HepG2 (cell line): ENCODE measurements around the gene CD34. TPM values are rescaled to one million over a fixed set of nuclear protein-coding genes. Genes with fewer than 3 reads are reported as not detected.
A peak's percentile ranks its signal among the peaks of the same experiment; 100 is the strongest.

Source experiments
- ETV5 ChIP-seq: IDR thresholded peaks from 2 replicates; pipeline ENCODE4 v1.6.1; 2018; ENCODE audit warnings: missing biosample characterization, missing genetic modification reagents, inconsistent platforms, borderline replicate concordance
- FOSL2 ChIP-seq: sonication (generic); formaldehyde crosslinking; IDR thresholded peaks from 2 replicates; pipeline ENCODE4 v1.4.0; 2020; ENCODE audit warnings: missing genetic modification reagents
- GTF3A ChIP-seq: sonication (generic); formaldehyde crosslinking; conservative IDR thresholded peaks from 2 replicates; pipeline ENCODE4 v1.4.0; 2020; ENCODE audit warnings: mild to moderate bottlenecking, missing genetic modification reagents
- HDAC1 ChIP-seq: sonication (generic); formaldehyde crosslinking; IDR thresholded peaks from 2 replicates; pipeline ENCODE4 v1.5.1; 2020; ENCODE audit warnings: mild to moderate bottlenecking, missing genetic modification reagents
- HDAC6 ChIP-seq: fragments of 200-600 bp; sonication (generic); IDR thresholded peaks from 2 replicates; pipeline ENCODE4 v1.7.0; 2017; ENCODE audit warnings: mild to moderate bottlenecking, antibody characterized with exemption, low read length, low read depth
- KDM6A ChIP-seq: IDR thresholded peaks from 2 replicates; pipeline ENCODE4 v1.6.1; 2016; ENCODE audit warnings: low read depth
- MED1 ChIP-seq: sonication (generic); formaldehyde crosslinking; IDR thresholded peaks from 2 replicates; pipeline ENCODE4 v1.4.0; 2020; ENCODE audit warnings: missing genetic modification reagents
- NCOA2 ChIP-seq: sonication (generic); formaldehyde crosslinking; IDR thresholded peaks from 2 replicates; pipeline ENCODE4 v1.8.0; 2022; ENCODE audit warnings: inconsistent platforms
- NR2F6 ChIP-seq, 2 experiments: IDR thresholded peaks; 2 replicates each; pipeline ENCODE4 v1.6.1; 2016; ENCODE audit warnings: antibody characterized with exemption in 1 of 2, mild to moderate bottlenecking in 1 of 2
- PHB2 ChIP-seq: fragments of 450-650 bp; IDR thresholded peaks from 2 replicates; pipeline ENCODE4 v1.6.1; 2018; ENCODE audit not compliant: partially characterized antibody
- PHF20 ChIP-seq: sonication (generic); formaldehyde crosslinking; IDR thresholded peaks from 2 replicates; pipeline ENCODE4 v1.5.0; 2020; ENCODE audit warnings: mild to moderate bottlenecking, missing genetic modification reagents
- PITX1 ChIP-seq: sonication (generic); formaldehyde crosslinking; IDR thresholded peaks from 2 replicates; pipeline ENCODE4 v1.5.1; 2020; ENCODE audit warnings: mild to moderate bottlenecking, missing genetic modification reagents
- RAD21 ChIP-seq: fragments of 450-650 bp; formaldehyde crosslinking; IDR thresholded peaks from 2 replicates; pipeline ENCODE4 v1.5.0; 2020; ENCODE audit warnings: mild to moderate bottlenecking
- SMC3 ChIP-seq: IDR thresholded peaks from 2 replicates; pipeline ENCODE4 v1.6.1; 2011; ENCODE audit warnings: low read length, improper control_type of control experiment
- ZFP90 ChIP-seq: sonication (generic); formaldehyde crosslinking; IDR thresholded peaks from 2 replicates; pipeline ENCODE4 v1.8.0; 2022; ENCODE audit warnings: missing genetic modification reagents, mild to moderate bottlenecking, inconsistent platforms, borderline replicate concordance
- ZFY ChIP-seq: sonication (generic); formaldehyde crosslinking; IDR thresholded peaks from 2 replicates; pipeline ENCODE4 v1.4.0; 2020; ENCODE audit warnings: missing genetic modification reagents
- ZKSCAN1 ChIP-seq: fragments of 150-350 bp; IDR thresholded peaks from 2 replicates; pipeline ENCODE4 v1.6.1; 2014; ENCODE audit warnings: low read length
- ZNF296 ChIP-seq: sonication (generic); formaldehyde crosslinking; conservative IDR thresholded peaks from 2 replicates; pipeline ENCODE4 v1.5.0; 2020; ENCODE audit warnings: mild to moderate bottlenecking, missing genetic modification reagents
- ZNF317 ChIP-seq: sonication (generic); formaldehyde crosslinking; IDR thresholded peaks from 2 replicates; pipeline ENCODE4 v1.5.0; 2020; ENCODE audit warnings: mild to moderate bottlenecking, missing genetic modification reagents
- ZNF652 ChIP-seq: IDR thresholded peaks from 2 replicates; pipeline ENCODE4 v1.6.1; 2016; ENCODE audit warnings: low read depth, borderline replicate concordance
- polyA plus RNA-seq, 8 experiments: library from polyadenylated mRNA; depleted of rRNA in 3 of 8; stranded (reverse) in 7 of 8; unstranded in 1 of 8; fragments of >200 nt; fragmentation: Illumina TruSeq in 4 of 8; extraction: Trizol in 4 of 8; gene quantifications; 2 replicates each; pipeline versions ENCODE4 v1.2.1 to v1.2.3, GENCODE V29; 2011 to 2016; ENCODE audit warnings: low read depth in 4 of 8, missing spikeins in 1 of 8, mixed read lengths in 1 of 8; ENCODE audit not compliant: insufficient read depth in 1 of 8
- total RNA-seq, 5 experiments: library from RNA; depleted of rRNA; stranded (reverse); fragments of >200 nt; fragmentation: Illumina TruSeq; extraction: Trizol; gene quantifications; 2 replicates each; pipeline ENCODE4 v1.2.3, GENCODE V29; 2016; ENCODE audit warnings: low read depth in 1 of 5
- TF ChIP-seq, protein P1 (sequence below): sonication (generic); formaldehyde crosslinking; IDR thresholded peaks from 2 replicates; pipeline ENCODE4 v1.4.0; 2020; ENCODE audit warnings: missing genetic modification reagents
- TF ChIP-seq, protein P2 (sequence below): sonication (generic); formaldehyde crosslinking; IDR thresholded peaks from 2 replicates; pipeline ENCODE4 v1.9.0; 2021; ENCODE audit warnings: missing genetic modification reagents, borderline replicate concordance
- TF ChIP-seq, protein P3 (sequence below): sonication (generic); formaldehyde crosslinking; conservative IDR thresholded peaks from 2 replicates; pipeline ENCODE4 v1.5.0; 2020; ENCODE audit warnings: missing genetic modification reagents
- TF ChIP-seq, protein P4 (sequence below): sonication (generic); formaldehyde crosslinking; conservative IDR thresholded peaks from 2 replicates; pipeline ENCODE4 v1.4.0; 2020; ENCODE audit warnings: missing genetic modification reagents
- TF ChIP-seq, protein P5 (sequence below): sonication (generic); formaldehyde crosslinking; IDR thresholded peaks from 2 replicates; pipeline ENCODE4 v1.5.1; 2020; ENCODE audit warnings: mild to moderate bottlenecking, missing genetic modification reagents

The CD34 gene
- total and polyA plus RNA-seq, 2 of the 13 experiments (the other 11 are each of a cell fraction or from before 2014, with no cell fraction given) = not detected

DNA sequence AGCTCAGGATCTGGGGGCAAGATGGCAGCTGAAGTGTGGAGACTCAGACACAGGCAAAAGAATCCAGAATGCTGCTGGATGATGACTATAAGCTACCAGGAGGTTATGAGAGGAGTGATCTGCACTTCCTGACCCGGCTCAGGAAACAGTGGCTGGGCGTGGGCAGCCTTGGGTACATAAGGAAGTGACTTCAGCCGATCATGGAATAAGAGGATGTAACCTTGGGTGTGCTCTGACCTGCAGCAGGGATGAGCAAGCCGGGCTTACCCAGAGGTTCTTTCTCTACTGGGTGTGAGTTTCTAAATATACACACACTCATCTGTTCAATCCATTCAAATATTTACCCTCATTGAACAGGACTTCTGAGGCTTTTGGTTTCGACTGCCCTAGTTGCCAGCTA is 62.7 kb downstream of the CD34 start (continued):
- TF ChIP-seq, protein P1, sequence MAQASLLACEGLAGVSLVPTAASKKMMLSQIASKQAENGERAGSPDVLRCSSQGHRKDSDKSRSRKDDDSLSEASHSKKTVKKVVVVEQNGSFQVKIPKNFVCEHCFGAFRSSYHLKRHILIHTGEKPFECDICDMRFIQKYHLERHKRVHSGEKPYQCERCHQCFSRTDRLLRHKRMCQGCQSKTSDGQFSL = no peak
- TF ChIP-seq ZNF296 (CRISPR knock-in tag) (no peak), ZNF652 (no peak), ZFY (CRISPR knock-in tag) (no peak), ZFP90 (CRISPR knock-in tag) (no peak), GTF3A (no peak), ZKSCAN1 (no peak), SMC3 (no peak), NR2F6 (IDR thresholded peaks at IDR 0.05) (0 out of 2 replicates have a peak, but pooled peaks have one; percentile 28), NR2F6 (CRISPR knock-in tag; IDR thresholded peaks at IDR 0.05) (peak; percentile 33; the same call in 1 of the 2 replicates), FOSL2 (CRISPR knock-in tag) (peak; percentile 45), ETV5 (CRISPR knock-in tag) (peak; percentile 91), PITX1 (peak; percentile 31; the same call in 1 of the 2 replicates), ZNF317 (CRISPR knock-in tag) (no peak), PHF20 (CRISPR knock-in tag) (peak; percentile 39; the same call in 1 of the 2 replicates), NCOA2 (CRISPR knock-in tag) (no peak), MED1 (CRISPR knock-in tag) (peak; percentile 13; the same call in 1 of the 2 replicates), KDM6A (no peak), HDAC1 (CRISPR knock-in tag) (no peak; the same call in 1 of the 2 replicates), HDAC6 (no peak), PHB2 (no peak), RAD21 (no peak)
- TF ChIP-seq, protein P2, sequence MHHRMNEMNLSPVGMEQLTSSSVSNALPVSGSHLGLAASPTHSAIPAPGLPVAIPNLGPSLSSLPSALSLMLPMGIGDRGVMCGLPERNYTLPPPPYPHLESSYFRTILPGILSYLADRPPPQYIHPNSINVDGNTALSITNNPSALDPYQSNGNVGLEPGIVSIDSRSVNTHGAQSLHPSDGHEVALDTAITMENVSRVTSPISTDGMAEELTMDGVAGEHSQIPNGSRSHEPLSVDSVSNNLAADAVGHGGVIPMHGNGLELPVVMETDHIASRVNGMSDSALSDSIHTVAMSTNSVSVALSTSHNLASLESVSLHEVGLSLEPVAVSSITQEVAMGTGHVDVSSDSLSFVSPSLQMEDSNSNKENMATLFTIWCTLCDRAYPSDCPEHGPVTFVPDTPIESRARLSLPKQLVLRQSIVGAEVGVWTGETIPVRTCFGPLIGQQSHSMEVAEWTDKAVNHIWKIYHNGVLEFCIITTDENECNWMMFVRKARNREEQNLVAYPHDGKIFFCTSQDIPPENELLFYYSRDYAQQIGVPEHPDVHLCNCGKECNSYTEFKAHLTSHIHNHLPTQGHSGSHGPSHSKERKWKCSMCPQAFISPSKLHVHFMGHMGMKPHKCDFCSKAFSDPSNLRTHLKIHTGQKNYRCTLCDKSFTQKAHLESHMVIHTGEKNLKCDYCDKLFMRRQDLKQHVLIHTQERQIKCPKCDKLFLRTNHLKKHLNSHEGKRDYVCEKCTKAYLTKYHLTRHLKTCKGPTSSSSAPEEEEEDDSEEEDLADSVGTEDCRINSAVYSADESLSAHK (CRISPR knock-in tag) = no peak
- TF ChIP-seq, protein P3, sequence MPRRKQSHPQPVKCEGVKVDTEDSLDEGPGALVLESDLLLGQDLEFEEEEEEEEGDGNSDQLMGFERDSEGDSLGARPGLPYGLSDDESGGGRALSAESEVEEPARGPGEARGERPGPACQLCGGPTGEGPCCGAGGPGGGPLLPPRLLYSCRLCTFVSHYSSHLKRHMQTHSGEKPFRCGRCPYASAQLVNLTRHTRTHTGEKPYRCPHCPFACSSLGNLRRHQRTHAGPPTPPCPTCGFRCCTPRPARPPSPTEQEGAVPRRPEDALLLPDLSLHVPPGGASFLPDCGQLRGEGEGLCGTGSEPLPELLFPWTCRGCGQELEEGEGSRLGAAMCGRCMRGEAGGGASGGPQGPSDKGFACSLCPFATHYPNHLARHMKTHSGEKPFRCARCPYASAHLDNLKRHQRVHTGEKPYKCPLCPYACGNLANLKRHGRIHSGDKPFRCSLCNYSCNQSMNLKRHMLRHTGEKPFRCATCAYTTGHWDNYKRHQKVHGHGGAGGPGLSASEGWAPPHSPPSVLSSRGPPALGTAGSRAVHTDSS (CRISPR knock-in tag) = no peak
- TF ChIP-seq, protein P4, sequence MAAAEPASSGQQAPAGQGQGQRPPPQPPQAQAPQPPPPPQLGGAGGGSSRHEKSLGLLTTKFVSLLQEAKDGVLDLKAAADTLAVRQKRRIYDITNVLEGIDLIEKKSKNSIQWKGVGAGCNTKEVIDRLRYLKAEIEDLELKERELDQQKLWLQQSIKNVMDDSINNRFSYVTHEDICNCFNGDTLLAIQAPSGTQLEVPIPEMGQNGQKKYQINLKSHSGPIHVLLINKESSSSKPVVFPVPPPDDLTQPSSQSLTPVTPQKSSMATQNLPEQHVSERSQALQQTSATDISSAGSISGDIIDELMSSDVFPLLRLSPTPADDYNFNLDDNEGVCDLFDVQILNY = no peak
- TF ChIP-seq, protein P5, sequence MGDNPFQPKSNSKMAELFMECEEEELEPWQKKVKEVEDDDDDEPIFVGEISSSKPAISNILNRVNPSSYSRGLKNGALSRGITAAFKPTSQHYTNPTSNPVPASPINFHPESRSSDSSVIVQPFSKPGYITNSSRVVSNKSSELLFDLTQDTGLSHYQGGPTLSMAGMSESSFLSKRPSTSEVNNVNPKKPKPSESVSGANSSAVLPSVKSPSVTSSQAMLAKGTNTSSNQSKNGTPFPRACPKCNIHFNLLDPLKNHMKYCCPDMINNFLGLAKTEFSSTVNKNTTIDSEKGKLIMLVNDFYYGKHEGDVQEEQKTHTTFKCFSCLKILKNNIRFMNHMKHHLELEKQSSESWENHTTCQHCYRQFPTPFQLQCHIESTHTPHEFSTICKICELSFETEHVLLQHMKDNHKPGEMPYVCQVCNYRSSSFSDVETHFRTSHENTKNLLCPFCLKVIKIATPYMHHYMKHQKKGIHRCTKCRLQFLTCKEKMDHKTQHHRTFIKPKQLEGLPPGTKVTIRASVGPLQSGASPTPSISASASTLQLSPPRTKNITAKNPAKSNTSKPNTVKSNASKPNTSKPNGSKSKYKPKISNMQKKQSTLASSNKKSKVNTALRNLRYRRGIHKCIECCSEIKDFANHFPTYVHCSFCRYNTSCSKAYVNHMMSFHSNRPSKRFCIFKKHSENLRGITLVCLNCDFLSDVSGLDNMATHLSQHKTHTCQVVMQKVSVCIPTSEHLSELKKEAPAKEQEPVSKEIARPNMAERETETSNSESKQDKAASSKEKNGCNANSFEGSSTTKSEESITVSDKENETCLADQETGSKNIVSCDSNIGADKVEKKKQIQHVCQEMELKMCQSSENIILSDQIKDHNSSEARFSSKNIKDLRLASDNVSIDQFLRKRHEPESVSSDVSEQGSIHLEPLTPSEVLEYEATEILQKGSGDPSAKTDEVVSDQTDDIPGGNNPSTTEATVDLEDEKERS (CRISPR knock-in tag) = no peak
